ENCODE data around the gene MXRA8. TPM values are rescaled to one million over a fixed set of nuclear protein-coding genes. Genes with fewer than 3 reads are reported as not detected.
"Not testable (repeated sequence)": the region's sequence is repeated elsewhere in the genome, so short reads cannot be mapped to it uniquely, and the experiment has no call there.

The MXRA8 gene, protein sequence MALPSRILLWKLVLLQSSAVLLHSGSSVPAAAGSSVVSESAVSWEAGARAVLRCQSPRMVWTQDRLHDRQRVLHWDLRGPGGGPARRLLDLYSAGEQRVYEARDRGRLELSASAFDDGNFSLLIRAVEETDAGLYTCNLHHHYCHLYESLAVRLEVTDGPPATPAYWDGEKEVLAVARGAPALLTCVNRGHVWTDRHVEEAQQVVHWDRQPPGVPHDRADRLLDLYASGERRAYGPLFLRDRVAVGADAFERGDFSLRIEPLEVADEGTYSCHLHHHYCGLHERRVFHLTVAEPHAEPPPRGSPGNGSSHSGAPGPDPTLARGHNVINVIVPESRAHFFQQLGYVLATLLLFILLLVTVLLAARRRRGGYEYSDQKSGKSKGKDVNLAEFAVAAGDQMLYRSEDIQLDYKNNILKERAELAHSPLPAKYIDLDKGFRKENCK
- total RNA-seq = 249 and 351 TPM in 2 replicates

DNA sequence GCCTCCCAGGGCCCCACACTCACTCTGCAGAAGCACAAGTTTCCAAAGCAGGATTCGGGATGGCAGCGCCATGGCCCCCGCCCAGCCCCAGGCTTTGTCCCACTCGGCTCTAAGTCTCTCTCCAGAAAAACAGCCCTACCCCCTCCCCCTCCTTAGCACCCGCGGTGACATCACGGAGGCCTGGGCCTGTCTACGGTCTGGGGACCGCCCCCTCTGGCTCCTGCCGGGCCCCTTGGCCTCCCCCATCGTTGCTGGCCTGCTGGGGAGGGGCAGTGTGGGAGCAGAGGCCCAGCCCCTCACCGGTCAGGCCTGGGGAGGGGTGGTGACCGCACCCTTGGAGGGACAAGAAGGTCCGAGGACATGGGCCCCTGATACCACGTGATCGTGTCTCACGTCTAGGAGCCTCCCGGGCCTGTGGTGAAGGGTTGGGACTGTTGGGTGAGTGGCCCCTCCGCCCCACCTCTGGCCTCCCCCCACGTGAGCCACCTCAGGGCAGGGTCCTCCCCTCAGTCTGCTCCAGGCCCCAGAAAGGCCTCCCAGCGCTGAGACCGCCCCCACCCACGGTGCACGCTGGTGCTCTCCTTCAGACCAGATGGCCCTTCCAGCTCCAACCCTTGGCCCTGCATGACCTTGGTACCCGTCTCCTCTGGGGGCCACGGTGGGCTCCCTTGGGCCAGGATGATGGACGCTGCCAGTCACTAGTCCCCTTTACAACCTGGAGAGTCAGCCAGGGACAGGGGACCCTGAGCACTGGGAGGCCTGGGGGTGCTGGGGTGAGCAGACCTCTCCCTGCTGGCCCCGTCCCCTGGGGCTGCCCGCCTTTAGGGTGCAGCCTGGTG is at the start of gene MXRA8:
Gene MXRA8 (minus strand): TSS at position 123 of the 839 bp plus-strand sequence. CDS start 51 bp downstream, at position 72.
- H3K4me3 ChIP-seq (ENCODE audit: low read depth, low read length) = peak within 1 kb of the TSS; percentile 89
- TF ChIP-seq, protein P1, sequence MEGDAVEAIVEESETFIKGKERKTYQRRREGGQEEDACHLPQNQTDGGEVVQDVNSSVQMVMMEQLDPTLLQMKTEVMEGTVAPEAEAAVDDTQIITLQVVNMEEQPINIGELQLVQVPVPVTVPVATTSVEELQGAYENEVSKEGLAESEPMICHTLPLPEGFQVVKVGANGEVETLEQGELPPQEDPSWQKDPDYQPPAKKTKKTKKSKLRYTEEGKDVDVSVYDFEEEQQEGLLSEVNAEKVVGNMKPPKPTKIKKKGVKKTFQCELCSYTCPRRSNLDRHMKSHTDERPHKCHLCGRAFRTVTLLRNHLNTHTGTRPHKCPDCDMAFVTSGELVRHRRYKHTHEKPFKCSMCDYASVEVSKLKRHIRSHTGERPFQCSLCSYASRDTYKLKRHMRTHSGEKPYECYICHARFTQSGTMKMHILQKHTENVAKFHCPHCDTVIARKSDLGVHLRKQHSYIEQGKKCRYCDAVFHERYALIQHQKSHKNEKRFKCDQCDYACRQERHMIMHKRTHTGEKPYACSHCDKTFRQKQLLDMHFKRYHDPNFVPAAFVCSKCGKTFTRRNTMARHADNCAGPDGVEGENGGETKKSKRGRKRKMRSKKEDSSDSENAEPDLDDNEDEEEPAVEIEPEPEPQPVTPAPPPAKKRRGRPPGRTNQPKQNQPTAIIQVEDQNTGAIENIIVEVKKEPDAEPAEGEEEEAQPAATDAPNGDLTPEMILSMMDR (IDR thresholded peaks at IDR 0.05; ENCODE audit: insufficient read depth, low read depth, low read length) = no peak
- peak; percentile 94 for DNase-seq (ENCODE audit: low read depth)

DNA sequence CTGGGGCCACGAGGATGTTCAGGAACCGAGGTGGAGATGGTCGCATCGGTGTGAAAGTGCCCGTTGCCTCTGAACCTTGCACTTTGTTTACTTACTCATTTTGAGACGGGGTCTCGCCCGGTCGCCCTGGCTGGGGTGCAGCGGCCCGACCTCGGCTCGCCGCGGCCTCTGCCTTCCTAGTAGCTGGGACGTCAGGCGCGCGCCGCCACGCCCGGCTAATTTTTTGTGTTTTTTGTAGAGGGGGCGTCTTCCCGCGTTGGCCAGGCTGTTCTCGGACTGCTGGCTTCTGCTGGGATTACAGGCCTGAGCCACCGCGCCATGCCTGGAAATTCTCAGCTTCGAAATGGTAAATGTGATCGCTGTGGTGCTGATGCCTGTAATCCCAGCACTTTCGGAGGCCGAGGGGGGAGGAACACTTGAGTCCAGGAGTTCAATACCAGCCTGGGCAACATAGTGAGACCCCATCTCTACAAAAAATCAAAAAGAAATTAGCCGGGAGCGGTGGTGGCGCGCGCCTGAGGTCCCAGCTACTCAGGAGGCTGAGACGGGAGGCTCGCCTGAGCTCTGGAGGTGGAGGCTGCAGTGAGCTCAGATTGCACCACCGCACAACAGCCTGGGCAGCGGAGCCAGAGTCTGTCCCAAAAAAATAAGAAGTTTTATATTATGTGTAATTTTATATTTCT is 49.4 kb upstream of the MXRA8 start:
- peak overlapping the region; percentile 90 for H3K4me3 ChIP-seq (ENCODE audit: low read depth, low read length)
- peak; percentile 59 for DNase-seq (ENCODE audit: low read depth)
- TF ChIP-seq, protein P1 (IDR thresholded peaks at IDR 0.05; ENCODE audit: insufficient read depth, low read depth, low read length) = peak; percentile 10

DNA sequence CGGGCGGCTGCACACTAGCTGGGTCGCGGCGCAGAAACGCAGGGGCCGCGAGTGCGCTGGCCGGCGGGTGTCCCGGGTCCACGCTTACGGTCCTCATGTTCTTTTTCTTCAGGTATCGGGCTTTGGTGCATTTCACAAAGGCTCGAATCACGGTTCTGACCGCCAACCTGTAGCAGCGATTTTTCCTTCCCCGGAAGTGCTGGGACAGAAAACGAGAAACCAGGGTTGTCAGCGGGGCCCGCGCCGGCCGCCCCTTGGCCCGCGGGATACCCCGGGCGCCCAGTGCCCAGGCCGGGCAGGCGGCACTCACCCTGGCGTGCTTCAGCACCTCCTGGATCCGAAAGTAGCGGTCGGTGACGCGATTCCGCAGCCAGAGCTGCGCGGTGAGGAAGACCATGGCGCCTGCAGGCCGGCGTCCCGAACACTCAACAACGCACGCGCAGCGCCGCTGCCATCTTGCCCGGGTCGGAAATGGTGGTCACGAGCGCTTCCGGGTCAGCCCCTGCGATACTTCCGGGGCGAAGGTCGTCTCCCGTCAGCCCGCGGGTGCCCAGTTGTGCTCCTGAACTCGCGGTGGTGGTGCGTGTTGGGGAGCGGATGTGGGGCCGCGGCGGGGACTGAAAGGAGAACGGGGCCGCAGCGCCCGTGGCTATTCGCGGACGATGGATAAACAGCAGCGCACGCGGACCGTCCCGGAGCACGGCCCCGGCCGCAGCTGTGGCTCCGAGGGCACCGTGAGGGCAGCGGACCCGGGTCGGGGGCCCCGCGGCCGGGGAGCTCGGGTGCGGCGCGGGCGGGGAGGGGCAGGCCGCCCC is 48.7 kb upstream of the MXRA8 start, which contains the start of gene MRPL20:
Gene MRPL20 (minus strand): TSS at position 473 of the 815 bp plus-strand sequence. CDS start 76 bp downstream, at position 397.
- DNase-seq (ENCODE audit: low read depth) = peak; percentile 93
- peak within 1 kb of the TSS; percentile 90 for H3K4me3 ChIP-seq (ENCODE audit: low read depth, low read length)
- TF ChIP-seq, protein P1 (IDR thresholded peaks at IDR 0.05; ENCODE audit: insufficient read depth, low read depth, low read length) = no peak

DNA sequence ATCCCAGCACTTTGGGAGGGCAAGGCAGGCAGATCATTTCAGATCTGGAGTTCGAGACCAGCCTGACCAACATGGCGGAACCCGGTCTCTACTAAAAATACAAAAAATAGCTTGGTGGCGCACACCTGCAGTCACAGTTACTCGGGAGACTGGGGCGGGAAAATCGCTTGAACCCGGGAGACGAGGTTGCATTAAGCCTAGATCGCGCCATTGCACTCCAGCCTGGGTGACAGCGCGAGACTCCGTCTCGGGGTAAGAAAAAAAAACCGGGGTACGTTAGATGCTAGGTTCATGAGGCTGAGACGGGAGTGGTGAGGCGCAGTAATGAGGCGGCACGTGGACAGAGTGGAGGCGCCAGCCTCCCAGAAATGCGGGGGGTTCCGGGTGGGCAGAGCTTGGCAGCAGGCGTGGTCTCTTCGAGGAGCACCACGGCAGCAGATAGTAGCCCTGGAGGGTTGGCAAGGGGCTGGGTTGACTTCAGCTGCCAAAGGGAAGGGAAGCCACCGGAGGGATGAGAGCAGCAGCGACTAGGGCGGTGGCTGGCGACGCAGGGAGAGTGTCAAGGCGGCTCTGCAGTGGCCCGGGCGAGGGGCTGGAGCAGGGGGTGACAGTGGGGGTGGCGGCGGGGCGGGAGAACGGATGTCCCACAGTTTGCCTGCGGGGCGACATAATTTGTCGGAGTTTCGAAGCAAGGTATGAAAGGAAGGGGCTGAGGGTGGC is 47.9 kb upstream of the MXRA8 start:
- no peak for DNase-seq (ENCODE audit: low read depth)
- TF ChIP-seq, protein P1 (IDR thresholded peaks at IDR 0.05; ENCODE audit: insufficient read depth, low read depth, low read length) = no peak
- peak overlapping the region; percentile 90 for H3K4me3 ChIP-seq (ENCODE audit: low read depth, low read length)

DNA sequence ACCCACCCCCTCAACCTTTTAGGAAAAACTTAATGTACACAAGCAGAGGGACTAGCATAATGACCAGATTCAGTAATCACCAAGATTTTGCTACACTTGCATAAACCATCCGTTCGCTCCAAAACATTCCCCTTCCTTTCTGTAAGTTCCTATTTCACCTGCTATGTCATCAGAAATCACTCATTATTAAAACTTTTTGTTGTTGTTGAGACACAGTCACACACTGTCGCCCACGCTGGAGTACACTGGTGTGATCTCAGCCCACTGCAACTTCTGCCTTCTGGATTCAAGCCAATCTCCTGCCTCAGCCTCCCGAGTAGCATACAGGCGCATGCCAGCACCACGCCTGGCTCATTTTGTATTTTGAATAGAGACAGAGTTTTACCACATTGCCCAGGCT is 45.3 kb upstream of the MXRA8 start:
- TF ChIP-seq, protein P1 (IDR thresholded peaks at IDR 0.05; ENCODE audit: insufficient read depth, low read depth, low read length) = no peak
- DNase-seq (ENCODE audit: low read depth) = no peak
- no peak overlapping the region for H3K4me3 ChIP-seq (ENCODE audit: low read depth, low read length)

DNA sequence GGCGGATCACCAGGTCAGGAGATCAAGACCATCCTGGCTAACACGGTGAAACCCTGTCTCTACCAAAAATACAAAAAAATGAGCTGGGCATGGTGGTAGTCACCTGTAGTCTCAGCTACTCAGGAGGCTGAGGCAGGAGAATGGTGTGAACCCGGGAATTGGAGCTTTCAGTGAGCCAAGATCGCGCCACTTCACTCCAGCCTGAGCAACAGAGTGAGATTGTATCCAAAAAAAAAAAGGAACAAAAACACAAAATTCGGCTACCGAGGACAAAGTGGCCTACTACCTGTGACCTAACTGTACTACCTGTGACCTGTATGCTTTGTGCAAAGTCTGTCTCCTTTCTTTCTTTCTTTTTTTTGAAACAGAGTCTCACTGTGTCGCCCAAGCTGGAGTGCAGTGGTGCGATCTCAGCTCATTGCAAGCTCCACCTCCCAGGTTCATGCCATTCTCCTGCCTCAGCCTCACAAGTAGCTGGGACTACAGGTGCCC is 44.6 kb upstream of the MXRA8 start:
- not testable (repeated sequence) for H3K4me3 ChIP-seq (ENCODE audit: low read depth, low read length)

More for the DNA sequence above, 44.6 kb upstream of the MXRA8 start:
- DNase-seq (ENCODE audit: low read depth) = not testable (repeated sequence)

All from fibroblast of villous mesenchyme (primary cell).